ENCODE measurements around the gene PLCH1.

Gene PLCH1

GRCh38 chr3:155607761-155608160 is 137.1 kb downstream of the PLCH1 start:
- no peak for DNase-seq (ENCODE audit: low read depth)

- no peak for DNase-seq (ENCODE audit: low read depth)
These were observed 139.3 kb downstream of the PLCH1 start for GRCh38 chr3:155605571-155605970.

- no peak for DNase-seq (ENCODE audit: low read depth)
These were observed 139.9 kb downstream of the PLCH1 start for GRCh38 chr3:155604967-155605366.

GRCh38 chr3:155604126-155604525 is 140.7 kb downstream of the PLCH1 start:
- DNase-seq (ENCODE audit: low read depth): no peak

- no peak for DNase-seq (ENCODE audit: low read depth)
These were observed 141.6 kb downstream of the PLCH1 start for GRCh38 chr3:155603302-155603701.

GRCh38 chr3:155602307-155602706 is 142.6 kb downstream of the PLCH1 start:
- no peak for DNase-seq (ENCODE audit: low read depth)

- DNase-seq (ENCODE audit: low read depth): no peak
These were observed 146.2 kb downstream of the PLCH1 start for GRCh38 chr3:155598671-155599070.

- no peak for DNase-seq (ENCODE audit: low read depth)
These were observed 148.3 kb downstream of the PLCH1 start for GRCh38 chr3:155596615-155597014.

GRCh38 chr3:155595371-155595770 is 149.5 kb downstream of the PLCH1 start:
- no peak for DNase-seq (ENCODE audit: low read depth)

GRCh38 chr3:155594526-155595187 is 150.2 kb downstream of the PLCH1 start:
- DNase-seq (ENCODE audit: low read depth): no peak

GRCh38 chr3:155587581-155587980 is 157.3 kb downstream of the PLCH1 start:
- no peak for DNase-seq (ENCODE audit: low read depth)

- no peak for DNase-seq (ENCODE audit: low read depth)
These were observed 159.5 kb downstream of the PLCH1 start for GRCh38 chr3:155585384-155585783.

GRCh38 chr3:155581579-155581978 is 163.3 kb downstream of the PLCH1 start:
- no peak for DNase-seq (ENCODE audit: low read depth)

- DNase-seq (ENCODE audit: low read depth): peak; percentile 47
These were observed 172.8 kb downstream of the PLCH1 start for GRCh38 chr3:155572085-155572484.

GRCh38 chr3:155568295-155568694 is 176.6 kb downstream of the PLCH1 start:
- no peak for DNase-seq (ENCODE audit: low read depth)

GRCh38 chr3:155560594-155560993 is 184.3 kb downstream of the PLCH1 start:
- DNase-seq (ENCODE audit: low read depth): no peak

GRCh38 chr3:155560135-155560534 is 184.7 kb downstream of the PLCH1 start:
- no peak for DNase-seq (ENCODE audit: low read depth)

- DNase-seq (ENCODE audit: low read depth): peak; percentile 11
These were observed 188.3 kb downstream of the PLCH1 start for GRCh38 chr3:155556531-155556930.

- no peak for DNase-seq (ENCODE audit: low read depth)
These were observed 189.3 kb downstream of the PLCH1 start for GRCh38 chr3:155555479-155556060.

GRCh38 chr3:155554777-155555451 is 190.0 kb downstream of the PLCH1 start:
- no peak for DNase-seq (ENCODE audit: low read depth)

- no peak for DNase-seq (ENCODE audit: low read depth)
These were observed 191.1 kb downstream of the PLCH1 start for GRCh38 chr3:155553780-155554179.

GRCh38 chr3:155553326-155553725 is 191.5 kb downstream of the PLCH1 start:
- no peak for DNase-seq (ENCODE audit: low read depth)

GRCh38 chr3:155550391-155550790 is 194.5 kb downstream of the PLCH1 start:
- DNase-seq (ENCODE audit: low read depth): no peak

- DNase-seq (ENCODE audit: low read depth): no peak
These were observed 195.8 kb downstream of the PLCH1 start for GRCh38 chr3:155549087-155549486.
